ENCODE data around the gene WDPCP.
"Not testable (repeated sequence)": the region's sequence is repeated elsewhere in the genome, so short reads cannot be mapped to it uniquely, and the experiment has no call there.

Gene WDPCP

GRCh38 chr2:63218800-63219526, 369.3 kb downstream of the WDPCP start:
- no peak for DNase-seq

GRCh38 chr2:63195310-63195709, 393.0 kb downstream of the WDPCP start:
- DNase-seq = no peak

GRCh38 chr2:63194175-63194574, 394.1 kb downstream of the WDPCP start:
- no peak for DNase-seq

GRCh38 chr2:63192889-63193774, 395.1 kb downstream of the WDPCP start:
- DNase-seq = no peak

GRCh38 chr2:63192169-63192888, 395.9 kb downstream of the WDPCP start:
- peak; percentile 15 for DNase-seq

GRCh38 chr2:63189026-63189425, 399.3 kb downstream of the WDPCP start:
- DNase-seq = no peak

GRCh38 chr2:63186331-63186730, 401.9 kb downstream of the WDPCP start:
- no peak for DNase-seq

- DNase-seq = no peak
Measured at GRCh38 chr2:63163161-63163820, 425.0 kb downstream of the WDPCP start.

- DNase-seq = no peak
Measured at GRCh38 chr2:63159262-63159661, 429.0 kb downstream of the WDPCP start.

GRCh38 chr2:63136683-63137082, 451.6 kb downstream of the WDPCP start:
- DNase-seq = not testable (repeated sequence)

GRCh38 chr2:63132020-63132419, 456.3 kb downstream of the WDPCP start:
- DNase-seq = no peak

- no peak for DNase-seq
Measured at GRCh38 chr2:63131196-63131595, 457.1 kb downstream of the WDPCP start.

- DNase-seq = no peak
Measured at GRCh38 chr2:63127594-63127993, 460.7 kb downstream of the WDPCP start.

- no peak for DNase-seq
Measured at GRCh38 chr2:63124850-63125249, 463.4 kb downstream of the WDPCP start.

GRCh38 chr2:63124218-63124617, 464.1 kb downstream of the WDPCP start:
- DNase-seq = no peak

GRCh38 chr2:63122921-63123320, 465.4 kb downstream of the WDPCP start:
- DNase-seq = no peak

GRCh38 chr2:63121055-63121834, 467.0 kb downstream of the WDPCP start:
- DNase-seq = no peak

GRCh38 chr2:63118821-63119220, 469.5 kb downstream of the WDPCP start:
- DNase-seq = no peak

GRCh38 chr2:63104482-63104881, 483.8 kb downstream of the WDPCP start:
- no peak for DNase-seq

GRCh38 chr2:63101954-63102353, 486.3 kb downstream of the WDPCP start:
- DNase-seq = no peak

- DNase-seq = no peak
Measured at GRCh38 chr2:63099032-63099431, 489.2 kb downstream of the WDPCP start.

- DNase-seq = no peak
Measured at GRCh38 chr2:63096491-63096890, 491.8 kb downstream of the WDPCP start.
